NOMO-1 treated with DMSO at 0.1 percent for 48 hours (cell line): ENCODE data around the gene EGFR.
"Not testable (repeated sequence)": the region's sequence is repeated elsewhere in the genome, so short reads cannot be mapped to it uniquely, and the experiment has no call there.

Source experiments
- DNase-seq: peaks from one replicate; lab custom pipeline; 2025; ENCODE audit not compliant: unreplicated experiment; lab: John Stamatoyannopoulos, UW

EGFR gene

DNA sequence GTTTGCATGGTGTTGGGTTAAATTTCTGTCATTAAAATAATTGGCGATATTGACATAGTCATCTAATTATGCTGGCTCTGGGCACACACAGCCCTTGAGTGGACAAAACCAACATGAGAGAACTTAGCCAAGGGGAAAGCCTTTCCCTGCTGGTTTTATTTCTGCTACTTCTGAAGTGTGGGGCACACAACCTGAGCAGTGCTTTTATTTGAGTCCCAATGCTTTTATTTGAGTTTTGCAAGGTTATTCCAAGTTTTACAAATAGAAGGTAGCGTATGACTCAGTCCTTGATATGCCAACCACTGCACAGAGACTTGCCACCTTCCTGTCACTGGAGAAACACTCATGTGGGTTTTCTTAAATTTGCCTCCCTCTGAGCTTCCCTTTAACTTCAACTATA lies 145.7 kb downstream of the EGFR start:
- DNase-seq: no peak

DNA sequence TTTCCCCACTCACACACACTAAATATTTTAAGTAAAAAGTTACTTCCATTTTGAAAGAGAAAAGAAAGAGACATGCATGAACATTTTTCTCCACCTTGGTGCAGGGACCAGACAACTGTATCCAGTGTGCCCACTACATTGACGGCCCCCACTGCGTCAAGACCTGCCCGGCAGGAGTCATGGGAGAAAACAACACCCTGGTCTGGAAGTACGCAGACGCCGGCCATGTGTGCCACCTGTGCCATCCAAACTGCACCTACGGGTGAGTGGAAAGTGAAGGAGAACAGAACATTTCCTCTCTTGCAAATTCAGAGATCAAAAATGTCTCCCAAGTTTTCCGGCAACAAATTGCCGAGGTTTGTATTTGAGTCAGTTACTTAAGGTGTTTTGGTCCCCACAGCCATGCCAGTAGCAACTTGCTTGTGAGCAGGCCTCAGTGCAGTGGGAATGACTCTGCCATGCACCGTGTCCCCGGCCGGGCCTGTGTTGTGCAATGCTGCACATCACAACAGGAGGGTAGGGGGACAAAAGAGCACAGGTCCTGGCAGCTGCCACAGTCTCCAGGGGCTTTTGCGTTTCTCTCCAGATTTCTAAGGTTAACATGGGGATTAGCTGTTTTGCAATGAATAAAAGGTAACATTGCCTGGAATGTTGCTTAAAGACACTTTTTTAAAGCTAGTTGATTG lies 146.5 kb downstream of the EGFR start:
- no peak for DNase-seq

DNA sequence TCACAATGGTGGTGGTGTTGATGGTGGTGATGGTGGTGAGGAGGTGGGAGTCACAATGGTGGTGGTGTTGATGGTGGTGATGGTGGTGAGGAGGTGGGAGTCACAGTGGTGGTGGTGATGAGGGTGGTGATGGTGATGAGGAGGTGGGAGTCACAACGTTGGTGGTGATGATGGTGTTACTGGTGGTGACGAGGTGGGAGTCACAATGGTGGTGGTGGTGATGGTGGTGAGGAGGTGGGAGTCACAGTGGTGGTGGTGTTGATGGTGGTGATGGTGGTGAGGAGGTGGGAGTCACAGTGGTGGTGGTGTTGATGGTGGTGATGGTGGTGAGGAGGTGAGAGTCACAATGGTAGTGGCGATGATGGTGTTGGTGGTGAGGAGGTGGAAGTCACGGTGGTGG lies 148.5 kb downstream of the EGFR start:
- DNase-seq: not testable (repeated sequence)

DNA sequence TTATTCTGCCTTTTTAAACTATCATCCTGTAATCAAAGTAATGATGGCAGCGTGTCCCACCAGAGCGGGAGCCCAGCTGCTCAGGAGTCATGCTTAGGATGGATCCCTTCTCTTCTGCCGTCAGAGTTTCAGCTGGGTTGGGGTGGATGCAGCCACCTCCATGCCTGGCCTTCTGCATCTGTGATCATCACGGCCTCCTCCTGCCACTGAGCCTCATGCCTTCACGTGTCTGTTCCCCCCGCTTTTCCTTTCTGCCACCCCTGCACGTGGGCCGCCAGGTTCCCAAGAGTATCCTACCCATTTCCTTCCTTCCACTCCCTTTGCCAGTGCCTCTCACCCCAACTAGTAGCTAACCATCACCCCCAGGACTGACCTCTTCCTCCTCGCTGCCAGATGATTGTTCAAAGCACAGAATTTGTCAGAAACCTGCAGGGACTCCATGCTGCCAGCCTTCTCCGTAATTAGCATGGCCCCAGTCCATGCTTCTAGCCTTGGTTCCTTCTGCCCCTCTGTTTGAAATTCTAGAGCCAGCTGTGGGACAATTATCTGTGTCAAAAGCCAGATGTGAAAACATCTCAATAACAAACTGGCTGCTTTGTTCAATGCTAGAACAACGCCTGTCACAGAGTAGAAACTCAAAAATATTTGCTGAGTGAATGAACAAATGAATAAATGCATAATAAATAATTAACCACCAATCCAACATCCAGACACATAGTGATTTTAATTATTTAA lies 151.7 kb downstream of the EGFR start:
- no peak for DNase-seq

DNA sequence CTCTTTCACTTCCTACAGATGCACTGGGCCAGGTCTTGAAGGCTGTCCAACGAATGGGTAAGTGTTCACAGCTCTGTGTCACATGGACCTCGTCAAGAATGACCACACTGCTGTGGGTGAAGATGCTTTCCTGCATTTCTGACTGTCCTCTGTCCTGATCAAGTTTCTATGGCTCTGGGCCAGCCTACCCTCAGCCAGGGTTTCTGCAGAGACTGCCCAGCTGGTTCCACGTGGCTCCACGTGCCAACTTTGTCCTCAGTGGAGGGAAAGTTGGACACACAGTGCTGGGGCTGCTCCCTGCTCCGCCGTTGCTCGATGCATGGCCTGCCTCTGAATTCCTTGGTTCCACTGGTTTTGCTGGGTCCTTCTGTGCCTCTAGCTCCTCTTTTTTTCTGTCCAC lies 152.3 kb downstream of the EGFR start:
- no peak for DNase-seq

DNA sequence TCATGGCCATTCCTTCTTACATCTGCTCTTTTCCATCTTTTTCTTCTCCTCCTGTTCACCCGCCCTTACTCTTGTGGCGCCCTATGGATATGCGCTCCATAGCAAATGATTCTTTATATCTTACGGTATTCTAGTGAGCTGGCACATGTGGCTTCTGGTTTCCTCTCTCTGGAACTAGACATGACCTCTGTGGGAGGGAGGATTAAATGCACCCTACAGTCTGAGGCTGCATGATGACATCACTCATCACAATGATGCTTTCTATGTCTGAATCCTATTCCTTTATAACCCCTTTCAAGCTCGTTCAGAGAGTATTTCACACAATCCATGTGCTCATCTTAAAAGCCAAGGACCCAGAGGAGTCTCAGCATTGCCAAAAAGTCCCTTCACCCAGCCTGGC lies 153.3 kb downstream of the EGFR start:
- DNase-seq: no peak

DNA sequence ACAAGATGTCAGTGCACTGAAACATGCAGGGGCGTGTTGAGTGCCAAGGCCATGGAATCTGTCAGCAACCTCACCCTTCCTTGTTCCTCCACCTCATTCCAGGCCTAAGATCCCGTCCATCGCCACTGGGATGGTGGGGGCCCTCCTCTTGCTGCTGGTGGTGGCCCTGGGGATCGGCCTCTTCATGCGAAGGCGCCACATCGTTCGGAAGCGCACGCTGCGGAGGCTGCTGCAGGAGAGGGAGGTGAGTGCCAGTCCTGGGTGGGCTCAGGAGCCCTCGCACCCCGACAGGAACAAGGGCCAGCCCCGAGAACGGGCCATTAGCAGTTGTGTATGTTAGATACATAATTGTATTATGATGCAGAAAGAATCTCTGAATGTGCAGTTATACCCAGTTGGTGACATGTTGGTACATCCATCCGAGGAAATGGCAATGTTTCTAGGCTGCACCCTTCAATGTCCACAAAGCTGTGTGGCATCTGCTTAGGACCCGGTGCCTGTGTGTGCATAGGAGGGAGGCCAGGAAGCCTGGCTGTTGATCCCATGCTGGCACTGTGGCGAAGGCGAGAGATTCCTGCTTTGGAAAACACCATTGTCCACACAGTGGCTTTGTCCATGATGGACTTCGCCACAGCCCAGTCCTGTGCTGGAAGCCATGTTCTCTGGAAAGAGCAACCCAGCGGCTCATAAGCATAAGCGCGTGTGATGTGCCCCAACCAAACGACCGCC lies 154.2 kb downstream of the EGFR start:
- no peak for DNase-seq

DNA sequence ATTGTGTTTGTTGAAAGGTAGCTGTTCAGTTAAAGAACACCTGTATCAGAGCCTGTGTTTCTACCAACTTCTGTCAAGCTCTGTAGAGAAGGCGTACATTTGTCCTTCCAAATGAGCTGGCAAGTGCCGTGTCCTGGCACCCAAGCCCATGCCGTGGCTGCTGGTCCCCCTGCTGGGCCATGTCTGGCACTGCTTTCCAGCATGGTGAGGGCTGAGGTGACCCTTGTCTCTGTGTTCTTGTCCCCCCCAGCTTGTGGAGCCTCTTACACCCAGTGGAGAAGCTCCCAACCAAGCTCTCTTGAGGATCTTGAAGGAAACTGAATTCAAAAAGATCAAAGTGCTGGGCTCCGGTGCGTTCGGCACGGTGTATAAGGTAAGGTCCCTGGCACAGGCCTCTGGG lies 154.9 kb downstream of the EGFR start:
- no peak for DNase-seq

DNA sequence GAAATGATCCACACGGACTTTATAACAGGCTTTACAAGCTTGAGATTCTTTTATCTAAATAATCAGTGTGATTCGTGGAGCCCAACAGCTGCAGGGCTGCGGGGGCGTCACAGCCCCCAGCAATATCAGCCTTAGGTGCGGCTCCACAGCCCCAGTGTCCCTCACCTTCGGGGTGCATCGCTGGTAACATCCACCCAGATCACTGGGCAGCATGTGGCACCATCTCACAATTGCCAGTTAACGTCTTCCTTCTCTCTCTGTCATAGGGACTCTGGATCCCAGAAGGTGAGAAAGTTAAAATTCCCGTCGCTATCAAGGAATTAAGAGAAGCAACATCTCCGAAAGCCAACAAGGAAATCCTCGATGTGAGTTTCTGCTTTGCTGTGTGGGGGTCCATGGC lies 155.6 kb downstream of the EGFR start:
- DNase-seq: no peak

DNA sequence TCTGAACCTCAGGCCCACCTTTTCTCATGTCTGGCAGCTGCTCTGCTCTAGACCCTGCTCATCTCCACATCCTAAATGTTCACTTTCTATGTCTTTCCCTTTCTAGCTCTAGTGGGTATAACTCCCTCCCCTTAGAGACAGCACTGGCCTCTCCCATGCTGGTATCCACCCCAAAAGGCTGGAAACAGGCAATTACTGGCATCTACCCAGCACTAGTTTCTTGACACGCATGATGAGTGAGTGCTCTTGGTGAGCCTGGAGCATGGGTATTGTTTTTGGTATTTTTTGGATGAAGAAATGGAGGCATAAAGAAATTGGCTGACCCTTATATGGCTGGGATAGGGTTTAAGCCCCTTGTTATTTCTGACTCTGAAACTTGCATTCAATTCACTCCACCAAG lies 156.0 kb downstream of the EGFR start:
- no peak for DNase-seq

DNA sequence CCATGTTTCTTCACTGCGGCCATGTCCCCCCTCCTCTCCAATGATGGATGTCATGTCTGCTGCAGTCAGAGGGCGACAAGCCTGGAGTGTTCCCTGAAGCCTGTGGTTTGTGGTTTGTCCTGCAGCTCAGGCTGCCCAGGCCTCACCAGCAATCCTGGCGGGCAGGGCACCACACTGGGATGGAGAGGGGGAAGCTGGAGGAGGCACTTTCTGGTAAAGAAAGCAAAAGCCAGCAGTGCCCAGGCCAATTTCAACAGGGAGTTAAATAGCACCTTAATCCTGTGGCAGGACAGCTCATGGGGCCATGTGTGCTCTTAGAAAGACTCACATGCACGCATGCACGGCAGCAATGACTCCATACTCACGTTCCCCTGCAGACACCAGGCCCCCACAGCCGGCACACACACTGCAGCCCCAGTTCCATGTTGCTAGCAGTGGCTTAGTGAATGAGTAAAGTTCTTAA lies 158.3 kb downstream of the EGFR start:
- no peak for DNase-seq

DNA sequence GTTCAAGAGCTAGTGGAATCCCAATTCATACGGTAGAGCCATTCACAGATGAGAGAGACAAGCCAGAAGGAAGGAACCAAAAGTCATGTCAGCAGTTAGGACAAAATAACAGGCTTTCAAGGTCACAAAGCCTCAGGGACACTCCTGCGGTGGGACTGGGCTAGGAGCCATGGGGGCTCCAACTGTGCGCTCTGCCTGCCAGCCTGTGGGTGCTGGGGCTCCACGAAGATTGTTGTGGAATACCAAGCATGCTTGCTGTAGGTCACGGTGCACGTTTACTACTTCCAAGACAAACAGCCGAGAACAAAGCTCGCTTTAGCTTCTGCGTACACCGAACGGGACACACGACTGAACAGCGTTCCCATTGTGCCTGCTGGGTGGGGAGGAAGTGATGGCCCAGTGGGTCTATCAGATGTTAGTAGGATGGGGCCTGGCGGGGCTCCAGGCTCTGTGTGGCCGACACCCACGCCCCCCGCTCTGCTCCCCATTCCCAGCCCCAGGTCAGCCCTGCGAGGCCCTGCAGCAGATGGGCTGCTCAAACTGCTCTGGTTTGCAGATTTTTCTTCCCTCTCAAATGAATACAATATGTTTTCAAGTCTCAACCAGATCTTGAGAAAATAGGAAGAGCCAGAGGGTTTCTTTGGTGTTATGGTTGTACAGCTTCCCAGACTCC lies 158.9 kb downstream of the EGFR start:
- no peak for DNase-seq

DNA sequence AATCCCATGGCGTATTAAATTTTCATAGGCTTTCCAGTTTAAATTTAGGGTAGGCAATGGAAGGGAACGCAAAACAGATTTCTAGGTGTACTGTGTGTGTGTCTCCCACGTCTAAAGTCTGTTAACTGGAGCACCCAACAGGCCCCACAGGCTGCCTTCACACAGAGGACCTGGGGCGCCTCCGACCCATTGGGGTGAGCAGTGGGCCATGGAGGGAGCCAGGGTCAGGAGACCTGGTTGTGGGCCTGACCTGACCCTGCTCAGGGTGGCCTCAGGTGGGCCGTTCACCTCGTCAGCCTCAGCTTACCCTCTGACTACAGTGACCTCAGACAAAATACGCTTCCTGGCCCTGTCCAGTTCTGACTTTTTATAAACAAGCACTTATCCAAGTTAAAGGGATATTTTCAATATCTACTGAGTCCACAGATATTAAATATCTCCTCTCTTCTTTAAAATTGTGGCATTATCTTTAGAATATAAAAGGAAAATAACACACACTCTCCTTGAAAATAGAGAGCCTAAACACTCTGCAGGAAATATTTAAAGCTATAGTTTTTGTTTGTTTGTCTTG lies 159.6 kb downstream of the EGFR start:
- no peak for DNase-seq

DNA sequence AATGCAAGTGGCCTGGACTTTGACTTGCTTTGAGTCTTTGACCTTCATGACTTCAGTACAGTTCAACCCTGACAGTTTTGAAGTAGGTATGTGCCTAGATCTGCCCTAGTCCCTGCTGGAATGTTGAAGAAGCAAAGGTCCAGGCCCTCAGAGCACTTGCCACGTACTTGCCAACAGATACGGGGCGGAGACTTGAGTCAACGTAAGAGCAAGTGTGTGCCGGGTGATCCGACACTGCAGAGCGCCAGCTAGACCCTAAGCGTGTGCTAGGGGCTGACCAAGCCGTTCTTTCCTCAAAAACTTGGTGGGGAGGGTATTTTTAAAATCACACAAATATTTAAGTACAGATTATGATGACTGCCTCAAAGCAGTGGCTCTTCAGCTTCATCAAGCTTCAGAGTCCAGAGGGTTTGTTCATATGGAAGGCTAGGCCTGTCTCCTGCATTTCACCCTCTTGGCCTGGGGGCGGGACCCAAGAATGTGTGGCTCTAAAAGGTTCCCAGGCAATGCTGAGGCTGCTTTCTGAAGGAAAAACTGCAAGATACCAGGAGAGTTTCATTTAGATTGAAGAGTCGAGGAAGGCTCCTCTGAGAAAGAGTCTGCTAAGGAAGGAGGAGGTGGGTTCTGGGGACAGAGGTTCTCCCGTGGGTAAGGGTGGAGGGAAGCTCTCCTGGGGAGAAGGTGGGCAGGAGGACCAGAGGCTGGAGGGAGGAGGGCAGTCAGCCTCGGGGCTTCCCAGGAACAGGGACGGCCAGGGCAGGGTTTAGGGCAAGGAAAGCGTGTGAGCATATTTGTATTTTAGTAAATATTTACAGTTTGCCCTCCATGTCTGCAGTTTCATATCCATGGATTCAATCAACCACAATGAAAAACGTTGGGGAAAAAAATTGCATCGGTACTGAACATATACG lies 160.3 kb downstream of the EGFR start:
- no peak for DNase-seq

DNA sequence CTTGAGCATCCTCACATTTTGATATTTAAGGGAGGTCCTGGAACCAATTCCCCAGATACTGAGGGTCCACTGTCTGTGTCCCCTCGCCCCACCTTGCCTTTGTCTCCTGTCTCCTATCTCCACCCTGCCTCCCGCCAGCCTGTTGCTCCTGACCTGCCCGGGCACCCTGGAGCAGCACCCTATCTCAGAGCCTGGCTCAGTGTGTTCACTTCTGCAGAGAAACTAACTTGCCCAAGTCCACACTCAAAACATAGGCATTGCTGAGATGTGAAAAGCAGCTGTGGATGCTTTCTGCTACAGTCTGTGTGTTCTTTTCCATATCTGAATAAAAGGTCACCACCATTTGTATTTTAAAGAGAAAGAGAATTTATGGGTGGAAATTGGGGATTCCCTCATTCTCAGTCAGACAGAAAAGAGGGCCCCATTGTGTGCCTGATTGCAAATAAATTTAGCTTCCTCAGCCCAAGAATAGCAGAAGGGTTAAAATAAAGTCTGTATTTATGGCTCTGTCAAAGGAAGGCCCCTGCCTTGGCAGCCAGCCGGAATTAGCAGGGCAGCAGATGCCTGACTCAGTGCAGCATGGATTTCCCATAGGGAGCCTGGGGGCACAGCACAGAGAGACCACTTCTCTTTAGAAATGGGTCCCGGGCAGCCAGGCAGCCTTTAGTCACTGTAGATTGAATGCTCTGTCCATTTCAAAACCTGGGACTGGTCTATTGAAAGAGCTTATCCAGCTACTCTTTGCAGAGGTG lies 161.3 kb downstream of the EGFR start:
- DNase-seq: no peak

DNA sequence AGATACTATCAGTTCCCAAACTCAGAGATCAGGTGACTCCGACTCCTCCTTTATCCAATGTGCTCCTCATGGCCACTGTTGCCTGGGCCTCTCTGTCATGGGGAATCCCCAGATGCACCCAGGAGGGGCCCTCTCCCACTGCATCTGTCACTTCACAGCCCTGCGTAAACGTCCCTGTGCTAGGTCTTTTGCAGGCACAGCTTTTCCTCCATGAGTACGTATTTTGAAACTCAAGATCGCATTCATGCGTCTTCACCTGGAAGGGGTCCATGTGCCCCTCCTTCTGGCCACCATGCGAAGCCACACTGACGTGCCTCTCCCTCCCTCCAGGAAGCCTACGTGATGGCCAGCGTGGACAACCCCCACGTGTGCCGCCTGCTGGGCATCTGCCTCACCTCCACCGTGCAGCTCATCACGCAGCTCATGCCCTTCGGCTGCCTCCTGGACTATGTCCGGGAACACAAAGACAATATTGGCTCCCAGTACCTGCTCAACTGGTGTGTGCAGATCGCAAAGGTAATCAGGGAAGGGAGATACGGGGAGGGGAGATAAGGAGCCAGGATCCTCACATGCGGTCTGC lies 162.2 kb downstream of the EGFR start:
- DNase-seq: no peak

DNA sequence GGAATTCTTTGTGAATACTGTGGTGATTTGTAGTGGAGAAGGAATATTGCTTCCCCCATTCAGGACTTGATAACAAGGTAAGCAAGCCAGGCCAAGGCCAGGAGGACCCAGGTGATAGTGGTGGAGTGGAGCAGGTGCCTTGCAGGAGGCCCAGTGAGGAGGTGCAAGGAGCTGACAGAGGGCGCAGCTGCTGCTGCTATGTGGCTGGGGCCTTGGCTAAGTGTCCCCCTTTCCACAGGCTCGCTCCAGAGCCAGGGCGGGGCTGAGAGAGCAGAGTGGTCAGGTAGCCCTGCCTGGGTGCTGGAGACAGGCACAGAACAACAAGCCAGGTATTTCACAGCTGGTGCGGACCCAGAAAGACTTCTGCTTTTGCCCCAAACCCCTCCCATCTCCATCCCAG lies 162.9 kb downstream of the EGFR start:
- no peak for DNase-seq

DNA sequence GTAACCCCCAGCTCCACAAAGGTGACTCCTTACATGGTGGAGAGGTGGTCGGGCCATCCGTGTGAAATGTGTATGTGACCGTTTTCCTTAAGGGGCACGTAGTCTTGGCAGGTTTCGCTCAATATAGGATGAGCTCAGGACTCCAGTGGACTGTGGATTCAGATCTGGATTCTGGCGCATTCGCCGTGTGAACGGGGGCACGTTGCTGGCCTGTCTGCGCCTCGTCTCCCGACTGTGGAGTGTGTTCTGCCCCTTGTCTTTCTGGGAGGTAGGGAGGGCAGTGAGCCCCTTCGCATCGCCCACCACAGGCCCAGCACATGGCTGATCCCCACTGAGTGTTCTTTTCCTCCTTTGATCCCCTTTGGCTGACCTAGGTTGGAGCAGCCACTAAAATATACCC lies 165.1 kb downstream of the EGFR start:
- no peak for DNase-seq

DNA sequence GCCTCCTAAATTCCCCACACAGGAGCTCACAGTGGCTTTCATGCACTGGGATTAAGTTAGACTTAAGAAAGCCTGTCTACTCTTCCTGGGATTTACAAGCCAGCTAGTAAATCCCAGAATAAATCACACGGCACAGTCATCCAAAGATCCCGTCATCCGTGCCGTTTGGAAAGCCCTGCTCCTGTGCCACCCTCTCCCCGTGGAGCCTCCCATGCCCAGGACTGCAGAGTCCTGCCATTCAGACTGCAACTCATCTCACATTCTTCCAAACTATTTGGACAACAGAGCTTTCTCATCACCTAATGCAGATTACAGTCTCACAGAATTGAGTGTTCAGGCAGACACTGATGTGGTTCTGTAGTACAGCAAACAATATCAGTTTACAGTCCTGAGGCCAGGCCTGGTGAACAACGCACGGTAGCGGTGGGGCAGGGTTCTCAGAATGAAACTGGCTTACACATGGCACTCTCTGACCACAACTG lies 166.5 kb downstream of the EGFR start:
- DNase-seq: no peak
